IPS-15b (cell line): ENCODE data around the gene CDK9.

ENCODE experiments used
- H3K27me3 ChIP-seq: one replicate; pipeline ENCODE4 v1.6.1; 2013; ENCODE audit warnings: low read length; ENCODE audit not compliant: control insufficient read depth, insufficient read depth
- H3K36me3 ChIP-seq: one replicate; pipeline ENCODE4 v1.6.1; 2013; ENCODE audit warnings: low read length; ENCODE audit not compliant: control insufficient read depth, insufficient read depth
- H3K4me1 ChIP-seq: one replicate; pipeline ENCODE4 v1.6.1; 2013; ENCODE audit warnings: mild to moderate bottlenecking, low read length; ENCODE audit not compliant: control insufficient read depth, insufficient read depth
- H3K4me3 ChIP-seq: one replicate; pipeline ENCODE4 v1.5.1; 2013; ENCODE audit warnings: low read depth, low read length
- H3K9ac ChIP-seq: one replicate; pipeline ENCODE4 v1.6.1; 2013; ENCODE audit warnings: low read depth, mild to moderate bottlenecking, low read length
- H3K9me3 ChIP-seq: one replicate; pipeline ENCODE4 v1.6.1; 2013; ENCODE audit warnings: mild to moderate bottlenecking, low read length; ENCODE audit not compliant: control insufficient read depth, insufficient read depth

CDK9 gene

GRCh38 chr9:127796852-127797370, 11.1 kb downstream of the CDK9 start:
- no peaks in the 10 kb centered on the region for H3K27me3 ChIP-seq
- no peak overlapping the region for H3K9ac ChIP-seq
- H3K4me3 ChIP-seq = no peak overlapping the region
- H3K36me3 ChIP-seq = peaks cover 5% of the 10 kb centered on the region
- no peaks in the 10 kb centered on the region for H3K9me3 ChIP-seq
- peaks cover 5% of the 10 kb centered on the region for H3K4me1 ChIP-seq

- Histone ChIP-seq H3K36me3 (peaks cover 2% of the 10 kb centered on the region), H3K27me3 (no peaks in the 10 kb centered on the region), H3K4me1 (peaks cover 4% of the 10 kb centered on the region), H3K9me3 (no peaks in the 10 kb centered on the region), H3K4me3 (peak overlapping the region; percentile 62), H3K9ac (peak overlapping the region; percentile 24)
Observed at GRCh38 chr9:127801955-127802575, 16.2 kb downstream of the CDK9 start.

- peaks cover 4% of the 10 kb centered on the region for H3K4me1 ChIP-seq
- H3K27me3 ChIP-seq = no peaks in the 10 kb centered on the region
- peak within 1 kb of the TSS; percentile 95 for H3K4me3 ChIP-seq
- H3K36me3 ChIP-seq = peaks cover 4% of the 10 kb centered on the region
- no peaks in the 10 kb centered on the region for H3K9me3 ChIP-seq
- peak within 1 kb of the TSS; percentile 91 for H3K9ac ChIP-seq
Observed at GRCh38 chr9:127802576-127803443, 17.0 kb downstream of the CDK9 start, which contains the start of gene FPGS. TSS of gene FPGS (plus strand) at chr9:127802882. CDS start at chr9:127802925, 43 bp downstream.

- H3K9me3 ChIP-seq = no peaks in the 10 kb centered on the region
- peak overlapping the region; percentile 95 for H3K4me3 ChIP-seq
- H3K9ac ChIP-seq = peak overlapping the region; percentile 91
- no peaks in the 10 kb centered on the region for H3K27me3 ChIP-seq
- H3K4me1 ChIP-seq = peaks cover 4% of the 10 kb centered on the region
- peaks cover 4% of the 10 kb centered on the region for H3K36me3 ChIP-seq
Observed at GRCh38 chr9:127803507-127804352, 17.9 kb downstream of the CDK9 start.

GRCh38 chr9:127805620-127806019, 19.8 kb downstream of the CDK9 start:
- no peak overlapping the region for H3K9ac ChIP-seq
- no peaks in the 10 kb centered on the region for H3K27me3 ChIP-seq
- H3K4me1 ChIP-seq = peaks cover 4% of the 10 kb centered on the region
- H3K4me3 ChIP-seq = no peak overlapping the region
- no peaks in the 10 kb centered on the region for H3K9me3 ChIP-seq
- H3K36me3 ChIP-seq = peaks cover 9% of the 10 kb centered on the region

GRCh38 chr9:127806871-127807270, 21.0 kb downstream of the CDK9 start:
- no peak overlapping the region for H3K9ac ChIP-seq
- H3K36me3 ChIP-seq = peaks cover 11% of the 10 kb centered on the region
- H3K9me3 ChIP-seq = no peaks in the 10 kb centered on the region
- no peak overlapping the region for H3K4me3 ChIP-seq
- no peaks in the 10 kb centered on the region for H3K27me3 ChIP-seq
- peaks cover 3% of the 10 kb centered on the region for H3K4me1 ChIP-seq

GRCh38 chr9:127808347-127809001, 22.6 kb downstream of the CDK9 start:
- peaks cover 26% of the 10 kb centered on the region for H3K36me3 ChIP-seq
- H3K9ac ChIP-seq = no peak overlapping the region
- H3K9me3 ChIP-seq = no peaks in the 10 kb centered on the region
- no peak overlapping the region for H3K4me3 ChIP-seq
- no peaks in the 10 kb centered on the region for H3K4me1 ChIP-seq
- H3K27me3 ChIP-seq = no peaks in the 10 kb centered on the region

- no peaks in the 10 kb centered on the region for H3K4me1 ChIP-seq
- no peaks in the 10 kb centered on the region for H3K27me3 ChIP-seq
- H3K9ac ChIP-seq = no peak overlapping the region
- H3K36me3 ChIP-seq = peaks cover 32% of the 10 kb centered on the region
- H3K9me3 ChIP-seq = no peaks in the 10 kb centered on the region
- peak overlapping the region; percentile 6 for H3K4me3 ChIP-seq
Observed at GRCh38 chr9:127809002-127809539, 23.2 kb downstream of the CDK9 start.

- Histone ChIP-seq H3K4me3 (peak overlapping the region; percentile 6), H3K27me3 (no peaks in the 10 kb centered on the region), H3K36me3 (peaks cover 34% of the 10 kb centered on the region), H3K4me1 (no peaks in the 10 kb centered on the region), H3K9me3 (no peaks in the 10 kb centered on the region), H3K9ac (no peak overlapping the region)
Observed at GRCh38 chr9:127809540-127810377, 23.9 kb downstream of the CDK9 start.

GRCh38 chr9:127810378-127811187, 24.7 kb downstream of the CDK9 start:
- no peaks in the 10 kb centered on the region for H3K9me3 ChIP-seq
- H3K4me1 ChIP-seq = no peaks in the 10 kb centered on the region
- H3K27me3 ChIP-seq = no peaks in the 10 kb centered on the region
- peaks cover 34% of the 10 kb centered on the region for H3K36me3 ChIP-seq
- H3K4me3 ChIP-seq = peak overlapping the region; percentile 6
- no peak overlapping the region for H3K9ac ChIP-seq
